GM19397 (cell line): ENCODE data around the gene ZFP92.

Experiments used
- ATAC-seq: cut with Tn5 transposase; IDR thresholded peaks from one replicate; pipeline ENCODE4 v1.9.1; 2021; ENCODE audit warnings: mild to moderate bottlenecking, moderate library complexity; ENCODE audit not compliant: unreplicated experiment

ZFP92 gene

DNA sequence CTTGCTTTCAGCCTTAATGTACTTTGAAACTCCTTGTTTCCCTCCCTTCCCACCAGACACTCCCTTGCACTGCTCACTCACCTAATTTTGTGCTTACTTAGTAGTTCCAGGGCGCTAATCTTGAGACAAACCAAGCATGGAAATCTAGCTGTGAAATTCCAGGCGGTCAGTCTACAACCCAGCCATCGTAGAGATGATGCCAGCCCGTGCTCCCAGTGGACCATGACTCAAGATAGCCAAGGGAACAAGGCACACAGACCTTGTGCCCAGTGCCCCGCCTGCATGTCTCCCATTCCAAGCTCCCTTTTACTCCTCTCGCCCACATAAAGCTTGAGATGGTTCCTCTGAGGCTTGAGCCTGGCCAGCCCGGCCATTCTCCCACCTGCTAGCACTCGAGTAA, 23.5 kb downstream of the ZFP92 start:
- ATAC-seq, result no peak

DNA sequence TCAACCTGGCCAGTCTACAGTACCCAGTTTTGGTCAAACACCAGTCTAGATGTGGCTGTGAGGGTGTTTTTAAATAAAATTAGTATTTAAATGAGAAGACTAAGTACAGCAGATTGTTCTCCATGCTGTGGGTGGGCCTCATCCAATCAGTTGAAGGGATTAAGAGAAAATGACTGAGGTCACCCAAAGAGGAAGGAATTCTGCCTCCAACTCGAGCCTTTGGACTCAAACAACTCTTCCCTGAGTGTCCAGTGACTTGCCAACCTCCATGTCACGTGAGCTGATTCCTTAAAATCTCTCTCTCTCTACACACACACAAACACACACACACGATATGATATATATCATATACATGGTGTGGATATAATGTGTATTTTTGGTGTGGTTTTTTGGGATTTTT, 24.6 kb downstream of the ZFP92 start:
- no peak for ATAC-seq

DNA sequence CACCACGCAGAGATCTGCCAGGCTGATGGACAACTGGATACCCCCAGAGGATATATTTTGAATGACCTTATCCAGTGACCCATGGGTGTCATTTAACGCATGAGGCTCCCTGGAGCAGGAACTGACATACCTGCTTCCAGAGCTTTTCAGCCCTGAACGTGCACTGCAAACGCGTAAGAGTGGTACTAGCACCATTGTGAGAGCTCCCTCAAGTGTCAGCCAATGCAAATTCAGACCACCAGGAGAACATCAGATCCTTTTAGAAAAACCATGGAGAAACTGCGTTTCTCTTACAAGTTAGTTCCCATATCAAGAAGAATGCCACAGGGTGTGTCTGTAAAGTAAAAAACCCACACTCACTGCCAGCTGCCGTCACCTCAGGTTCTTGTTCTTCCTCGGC, 27.3 kb downstream of the ZFP92 start:
- no peak for ATAC-seq

DNA sequence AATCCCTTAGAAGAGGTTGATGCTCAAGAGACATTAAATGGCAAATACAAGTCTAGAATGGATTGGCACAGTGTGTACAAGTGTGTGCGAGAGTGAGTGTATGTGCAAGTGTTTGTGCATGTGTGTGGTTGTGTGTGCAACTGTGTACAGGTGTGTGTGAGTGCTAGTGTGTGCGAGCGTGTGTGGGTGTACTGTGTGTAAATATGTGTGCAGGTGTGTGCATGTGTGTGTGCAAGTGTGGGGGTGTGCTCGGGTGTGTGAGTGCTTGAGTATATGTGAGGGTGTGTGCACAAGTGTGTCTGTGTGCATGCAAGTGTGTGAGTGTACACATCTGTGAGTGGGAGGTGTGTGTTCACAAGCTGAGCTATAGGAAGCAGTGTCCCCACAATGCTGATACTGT, 28.7 kb downstream of the ZFP92 start:
- no peak for ATAC-seq

DNA sequence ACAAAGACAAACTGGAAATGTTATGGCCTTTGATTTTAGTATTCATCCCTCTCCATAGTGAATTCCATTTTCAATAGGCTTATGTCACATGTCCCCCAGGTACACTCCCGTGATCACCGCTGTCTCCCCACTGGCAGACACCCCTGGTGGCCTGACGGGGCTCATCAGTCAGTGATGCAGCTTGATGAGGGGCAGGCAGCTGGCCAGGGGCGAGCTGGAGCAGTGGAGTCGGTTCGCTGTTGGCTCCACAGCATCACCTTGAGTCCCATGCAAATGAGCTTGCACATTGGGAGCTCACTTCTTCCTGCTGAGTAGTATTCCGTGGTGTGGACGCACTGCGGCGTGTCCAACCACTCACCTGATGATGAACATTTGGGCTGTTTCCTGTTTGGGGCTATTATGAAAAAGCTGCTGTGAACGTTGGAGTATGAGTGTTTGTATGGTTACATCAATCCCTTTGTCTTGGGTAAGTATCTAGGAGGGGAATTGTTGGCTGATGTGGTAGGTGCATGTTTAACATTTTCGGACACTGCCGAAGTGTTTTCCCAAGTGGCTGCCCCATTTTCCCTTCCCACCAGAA, 29.4 kb downstream of the ZFP92 start:
- ATAC-seq, result no peak

DNA sequence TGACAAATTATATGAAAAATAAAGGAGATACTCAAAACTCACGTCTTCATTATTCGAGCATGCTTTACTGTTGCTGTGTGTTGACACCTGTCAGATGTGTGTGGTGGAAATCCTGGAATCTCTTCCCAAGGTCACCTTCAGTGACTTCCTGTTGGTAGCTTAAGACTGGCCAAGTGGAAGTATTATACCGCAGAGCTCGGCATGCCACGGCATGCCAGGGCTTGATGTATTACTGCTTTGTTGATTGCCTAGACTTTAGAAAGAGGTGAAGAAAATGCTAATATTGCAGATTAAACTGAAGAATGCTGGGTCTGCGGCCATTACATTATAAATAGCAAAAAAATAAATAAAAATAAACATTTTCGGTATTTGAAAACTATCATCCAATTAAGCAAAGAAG, 30.0 kb downstream of the ZFP92 start:
- no peak for ATAC-seq

DNA sequence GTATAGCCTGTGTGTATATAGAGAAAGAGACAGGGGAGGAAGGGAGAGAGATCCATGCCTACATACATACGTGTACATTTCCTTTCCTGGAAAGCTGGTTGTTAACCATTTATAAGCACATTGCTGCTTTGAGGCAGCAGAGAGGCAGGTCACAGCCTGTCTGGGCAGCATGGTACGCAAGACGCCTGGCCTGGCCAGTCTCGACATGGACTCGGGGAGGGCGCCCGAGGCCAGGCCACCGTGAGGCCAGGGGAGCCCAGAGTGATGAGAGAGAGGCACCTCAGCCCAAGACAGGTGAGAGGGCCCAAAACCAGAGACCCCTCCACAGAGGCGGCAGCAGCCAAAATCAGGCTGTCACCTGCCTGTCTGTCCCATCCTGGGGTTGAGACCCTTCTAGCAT, 30.7 kb downstream of the ZFP92 start:
- ATAC-seq, result no peak

DNA sequence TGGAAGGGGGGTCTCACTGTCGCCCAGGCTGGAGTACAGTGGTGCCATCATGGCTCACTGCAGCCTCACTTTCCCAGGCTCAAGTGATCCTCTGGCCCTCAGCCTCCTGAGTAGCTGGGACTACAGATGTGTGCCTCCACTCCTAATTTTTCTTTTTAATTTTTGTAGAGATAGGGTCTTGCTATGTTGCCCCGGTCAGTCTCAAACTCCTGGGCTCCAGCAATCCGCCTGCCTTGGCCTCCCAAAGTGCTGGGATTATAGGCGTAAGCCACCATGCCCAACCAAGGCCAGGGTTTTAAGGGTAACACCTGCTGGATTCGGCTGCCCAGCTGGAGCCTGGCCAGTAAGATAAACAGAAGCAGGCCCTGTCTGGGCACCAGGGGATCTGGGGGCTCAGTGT, 31.2 kb downstream of the ZFP92 start:
- no peak for ATAC-seq

DNA sequence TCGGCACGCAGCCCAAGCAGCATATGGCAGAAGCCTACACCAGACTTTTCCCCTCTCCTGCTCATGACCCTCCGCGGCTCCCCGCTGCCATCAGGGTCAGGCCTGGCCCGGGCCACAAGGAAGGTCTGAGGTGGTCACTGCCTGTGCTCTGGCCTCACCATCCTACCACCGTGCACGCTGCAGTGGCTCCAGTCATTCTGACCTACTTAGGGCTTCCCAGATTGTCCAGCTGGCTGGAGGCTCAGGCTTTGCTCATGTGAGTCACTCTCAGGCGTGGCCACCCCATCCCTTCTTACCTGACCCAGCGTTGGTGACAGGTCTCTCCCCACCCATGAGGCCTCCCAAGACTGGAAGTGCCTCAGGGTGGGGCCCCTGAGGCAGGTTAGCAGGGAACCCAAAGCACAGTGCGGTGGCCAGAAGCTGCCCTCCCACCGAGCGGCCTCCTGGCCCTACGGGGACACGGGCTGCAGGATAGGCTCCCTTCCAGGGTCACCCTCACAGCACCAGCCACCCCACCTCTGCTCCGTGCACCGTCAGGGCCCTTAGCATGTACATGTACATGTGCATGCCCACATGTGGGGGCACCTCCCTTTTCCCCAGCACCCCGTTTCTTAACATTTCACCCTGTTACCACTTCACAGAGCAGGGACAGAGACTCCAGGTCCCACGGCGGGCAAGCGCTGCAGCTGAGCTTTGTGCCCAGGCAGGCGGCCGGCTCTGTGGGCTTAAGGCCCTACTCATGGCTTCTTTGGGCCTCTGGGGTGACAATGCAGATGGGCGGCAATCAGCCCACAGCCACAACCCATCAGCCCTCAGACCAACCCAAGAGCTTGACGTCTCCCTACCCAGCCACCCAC, 32.4 kb downstream of the ZFP92 start:
- ATAC-seq, result no peak

DNA sequence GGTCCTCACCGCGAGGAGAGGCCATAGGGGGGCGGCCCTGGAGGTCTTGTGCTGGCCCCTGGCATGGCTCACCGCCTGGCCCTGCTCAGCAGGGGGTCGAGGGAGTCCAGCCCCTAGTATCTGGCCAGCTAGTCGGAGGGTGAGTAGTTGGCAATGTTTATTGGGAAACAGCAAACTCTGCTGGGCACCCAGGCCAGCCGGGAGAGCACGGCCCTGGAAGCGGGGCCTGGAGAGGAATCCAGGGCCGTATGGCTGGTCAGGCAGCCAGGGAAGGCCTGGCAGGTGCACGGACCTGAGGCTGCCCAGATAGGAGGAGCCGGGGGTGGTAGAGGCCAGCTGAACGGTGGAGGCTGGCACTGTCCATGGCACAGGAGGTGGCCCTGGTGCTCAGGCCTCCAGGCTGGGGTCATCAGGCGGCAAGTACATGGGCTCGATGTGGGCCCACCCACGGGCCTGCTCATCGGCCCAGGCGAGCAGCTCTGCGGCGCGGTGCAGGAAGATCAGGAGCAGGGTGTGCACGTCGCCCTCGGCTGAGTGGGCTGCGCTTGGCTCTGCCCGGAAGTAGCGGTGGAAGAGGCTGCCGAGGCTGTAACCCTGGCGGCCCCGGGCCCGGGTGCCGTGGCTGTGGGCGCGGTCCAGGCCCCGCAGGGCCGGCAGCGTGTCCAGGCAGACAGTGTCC, 33.2 kb downstream of the ZFP92 start:
- ATAC-seq, result no peak

DNA sequence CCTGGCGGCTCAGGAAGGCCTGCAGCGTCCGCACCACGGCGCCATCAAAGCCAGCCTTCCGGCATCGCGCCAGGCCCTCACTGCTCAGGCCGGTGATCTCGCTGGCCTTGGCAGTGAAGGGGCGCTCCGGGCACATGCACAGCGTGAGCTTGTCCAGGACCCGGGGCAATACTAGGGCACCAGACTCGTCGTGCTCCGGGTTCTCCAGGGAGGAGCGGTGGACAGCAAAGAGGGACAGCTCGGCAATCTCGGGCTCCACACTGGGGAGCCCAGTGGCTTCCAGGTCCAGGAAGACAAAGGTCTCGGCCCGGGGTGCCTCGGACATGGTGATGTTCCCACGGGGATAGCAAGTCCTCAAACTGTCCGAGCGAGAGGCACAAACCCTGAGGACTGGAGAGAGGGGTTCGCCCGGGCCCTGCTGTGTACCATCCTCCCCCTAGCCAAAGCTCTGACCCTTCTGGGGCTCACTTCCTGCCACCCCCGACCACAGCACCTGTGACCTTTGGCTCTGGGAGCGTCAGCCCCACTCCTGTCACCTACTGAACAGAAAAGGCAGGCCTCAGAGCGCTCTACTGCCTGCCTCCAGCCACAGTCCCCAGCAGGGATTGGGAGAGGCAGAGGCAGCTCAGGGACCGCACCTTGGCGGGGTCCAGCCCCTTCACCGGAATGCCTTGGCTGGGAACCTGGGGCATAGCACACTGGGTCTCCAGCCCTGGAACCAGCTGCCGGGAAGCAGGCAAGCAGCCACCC, 34.0 kb downstream of the ZFP92 start:
- no peak for ATAC-seq

DNA sequence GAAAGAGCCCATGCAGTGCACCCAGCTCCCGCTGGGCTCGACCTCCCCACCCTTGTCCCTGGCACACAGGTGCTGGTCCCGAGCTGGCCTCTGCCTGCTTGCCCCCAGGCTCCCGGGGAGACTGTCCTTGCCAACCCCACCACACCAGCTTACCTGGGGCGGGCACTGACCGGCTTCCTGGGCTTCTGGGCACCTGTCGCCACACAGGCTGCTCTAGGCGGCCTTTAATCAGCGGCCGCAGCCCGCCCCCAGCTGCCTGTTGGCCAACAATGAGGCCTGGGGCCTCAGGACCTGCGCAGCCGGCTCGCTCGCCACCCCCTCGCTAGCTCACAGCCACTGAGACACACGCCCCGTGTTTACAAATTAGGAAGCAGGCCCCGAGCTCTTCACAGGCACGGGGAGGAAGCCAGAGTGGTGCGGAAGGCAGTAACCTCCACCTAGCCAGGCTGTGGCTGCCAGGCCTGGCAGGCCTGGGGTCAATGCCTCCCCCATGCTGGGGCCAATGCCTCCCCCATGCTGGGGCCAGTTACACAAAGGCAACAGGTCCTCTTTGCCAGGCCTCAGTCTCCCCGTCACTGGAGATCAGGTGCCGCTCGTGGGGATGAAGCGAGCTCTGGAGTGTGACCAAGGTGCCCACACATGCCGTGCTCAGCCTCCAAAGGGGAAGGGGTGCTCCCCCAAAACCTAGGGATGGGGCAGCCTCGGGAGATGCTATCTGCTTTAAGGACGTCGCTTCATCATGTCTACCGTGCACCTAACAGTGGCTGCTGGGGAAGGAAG, 34.8 kb downstream of the ZFP92 start, which contains the start of gene TREX2:
Gene TREX2 (minus strand): TSS at position 201 of the 780 bp plus-strand sequence. CDS start 626 bp downstream, outside the sequence.
- ATAC-seq, result no peak

DNA sequence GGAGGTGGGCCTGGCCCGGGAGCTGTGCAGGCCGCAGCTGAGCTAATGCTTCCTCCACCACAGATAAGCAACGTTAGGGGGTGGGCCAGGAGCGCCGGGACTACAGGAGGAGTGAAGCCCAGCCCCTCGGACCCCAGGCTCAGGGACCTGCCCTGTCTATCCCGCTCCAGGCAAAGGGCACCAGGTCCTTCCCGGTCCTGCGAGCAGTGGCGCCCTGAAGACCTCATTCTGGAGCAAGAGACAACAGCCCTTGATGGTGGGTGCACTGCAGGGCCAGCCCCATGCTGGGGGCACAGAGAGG, 35.3 kb downstream of the ZFP92 start:
- ATAC-seq, result no peak

DNA sequence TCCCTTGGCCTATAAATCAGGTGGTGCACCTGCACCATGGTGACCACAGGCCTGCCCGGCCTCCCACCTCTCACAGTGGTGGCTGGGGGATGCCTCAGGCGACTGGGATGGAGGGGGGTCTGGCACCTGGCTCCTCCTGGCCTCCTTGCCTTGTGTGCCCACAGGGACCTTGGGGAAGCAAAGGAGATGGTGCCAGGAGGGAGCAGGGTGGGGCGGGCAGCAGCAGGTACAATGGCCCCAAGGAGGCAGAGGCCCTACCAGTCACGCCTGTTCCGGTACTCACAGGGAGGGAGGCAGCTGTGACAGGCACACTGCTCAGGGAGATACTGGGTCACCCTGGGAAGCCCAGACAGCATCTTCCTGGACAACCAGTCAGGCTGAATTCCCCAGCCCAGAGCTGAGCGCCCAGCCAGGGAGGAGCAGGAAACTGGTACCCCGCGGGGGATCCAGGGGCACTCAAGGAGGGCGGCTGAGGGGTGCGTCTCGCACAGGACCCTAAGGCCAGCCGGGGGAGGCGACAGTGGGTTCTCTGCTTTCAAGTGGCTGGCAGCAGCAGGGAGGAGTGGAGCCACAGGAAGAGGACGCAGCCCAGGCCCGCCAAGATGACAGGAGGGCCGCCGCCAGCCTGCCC, 35.8 kb downstream of the ZFP92 start:
- ATAC-seq, result no peak

DNA sequence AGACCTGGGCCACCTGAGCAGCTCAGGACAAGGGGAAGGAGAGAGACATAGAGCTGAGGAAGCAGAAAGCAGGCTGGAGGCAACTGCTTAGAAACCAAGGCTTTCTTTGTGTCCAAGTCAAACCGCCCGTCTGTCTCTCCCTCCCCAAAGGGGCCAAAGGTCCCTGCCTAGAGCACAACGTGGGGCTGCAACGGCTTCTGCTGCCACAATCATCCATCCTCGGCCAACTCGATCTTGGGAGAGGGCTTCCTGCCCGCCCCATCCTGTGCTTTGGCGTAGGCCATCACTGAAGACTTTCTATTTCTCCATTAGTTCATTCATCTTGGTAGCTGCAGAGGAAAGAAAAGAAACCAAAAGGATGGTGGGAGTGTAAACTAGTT, 36.3 kb downstream of the ZFP92 start:
- no peak for ATAC-seq

DNA sequence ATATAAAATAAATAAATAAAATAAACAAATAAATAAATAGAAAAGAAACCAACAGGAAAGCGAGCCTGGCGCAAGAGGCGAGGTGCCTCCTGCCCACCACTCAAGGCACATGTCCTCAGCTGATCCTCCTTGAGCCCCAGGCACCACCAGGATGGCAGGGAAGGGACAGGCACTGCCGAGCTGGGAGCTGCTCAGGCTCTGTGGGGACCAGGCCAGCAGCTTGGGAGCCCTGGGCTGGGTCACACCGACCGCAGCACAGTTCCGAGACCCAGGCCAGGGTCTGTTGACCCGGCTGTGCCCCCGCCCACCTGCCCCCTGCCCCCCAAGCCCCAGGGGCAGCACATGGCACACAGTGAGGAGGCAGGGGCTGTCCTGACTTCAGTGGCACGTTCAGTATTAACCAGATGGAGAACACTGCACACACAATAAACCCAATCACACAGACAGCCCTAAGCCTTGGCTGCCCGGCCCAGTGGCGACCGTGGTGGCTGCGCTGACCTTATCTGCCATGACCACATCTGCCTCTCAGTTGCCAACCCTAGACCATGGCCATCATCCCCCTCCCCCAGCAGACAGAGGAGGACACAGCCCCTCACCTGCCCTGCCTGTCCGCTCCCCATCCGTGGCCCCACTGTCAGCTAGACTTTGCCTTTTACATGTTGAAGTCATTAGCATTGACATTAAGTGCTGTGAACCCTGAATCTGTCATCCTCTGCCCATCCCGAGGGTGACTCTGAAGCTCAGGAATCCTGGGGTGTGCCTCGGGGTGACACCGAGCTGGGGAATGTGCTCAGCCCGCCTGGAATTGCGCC, 37.5 kb downstream of the ZFP92 start:
- ATAC-seq, result no peak

DNA sequence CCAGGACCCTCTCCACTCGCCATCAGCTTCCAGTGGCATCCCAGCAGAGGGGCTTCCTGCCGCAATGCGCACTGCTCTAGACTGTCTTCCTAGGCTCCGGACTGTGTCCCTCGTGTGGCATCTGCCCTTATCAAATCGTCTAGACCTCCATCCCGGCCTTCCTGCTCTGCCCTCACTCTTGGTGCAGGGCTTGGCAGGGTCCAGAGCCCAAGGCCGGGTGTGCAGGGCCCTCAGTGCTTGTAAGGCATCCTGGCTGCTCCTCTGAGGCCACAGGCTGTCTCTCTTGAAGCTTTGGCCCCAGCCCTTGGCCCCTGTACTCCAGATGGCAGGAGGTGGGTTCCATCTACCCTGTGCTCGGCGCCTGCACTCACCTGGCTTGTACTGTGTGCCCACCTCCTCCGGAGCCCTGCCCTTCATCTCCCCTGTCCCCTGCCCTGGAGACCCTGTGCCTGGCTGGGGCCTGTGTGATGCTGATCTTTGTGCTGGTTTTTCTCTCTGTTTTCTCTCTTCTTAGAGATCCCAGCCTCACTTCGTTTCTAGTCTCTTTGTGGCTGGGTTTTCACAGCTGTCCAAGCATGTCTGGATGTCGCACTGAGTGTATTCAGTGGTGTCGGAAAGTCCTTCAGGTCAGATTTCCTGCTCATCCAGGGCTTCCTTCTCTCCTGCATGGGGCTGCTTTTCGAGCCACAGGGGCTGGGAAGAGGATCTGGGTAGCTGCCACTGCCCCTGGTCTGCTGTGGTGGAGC, 38.3 kb downstream of the ZFP92 start:
- ATAC-seq, result no peak

DNA sequence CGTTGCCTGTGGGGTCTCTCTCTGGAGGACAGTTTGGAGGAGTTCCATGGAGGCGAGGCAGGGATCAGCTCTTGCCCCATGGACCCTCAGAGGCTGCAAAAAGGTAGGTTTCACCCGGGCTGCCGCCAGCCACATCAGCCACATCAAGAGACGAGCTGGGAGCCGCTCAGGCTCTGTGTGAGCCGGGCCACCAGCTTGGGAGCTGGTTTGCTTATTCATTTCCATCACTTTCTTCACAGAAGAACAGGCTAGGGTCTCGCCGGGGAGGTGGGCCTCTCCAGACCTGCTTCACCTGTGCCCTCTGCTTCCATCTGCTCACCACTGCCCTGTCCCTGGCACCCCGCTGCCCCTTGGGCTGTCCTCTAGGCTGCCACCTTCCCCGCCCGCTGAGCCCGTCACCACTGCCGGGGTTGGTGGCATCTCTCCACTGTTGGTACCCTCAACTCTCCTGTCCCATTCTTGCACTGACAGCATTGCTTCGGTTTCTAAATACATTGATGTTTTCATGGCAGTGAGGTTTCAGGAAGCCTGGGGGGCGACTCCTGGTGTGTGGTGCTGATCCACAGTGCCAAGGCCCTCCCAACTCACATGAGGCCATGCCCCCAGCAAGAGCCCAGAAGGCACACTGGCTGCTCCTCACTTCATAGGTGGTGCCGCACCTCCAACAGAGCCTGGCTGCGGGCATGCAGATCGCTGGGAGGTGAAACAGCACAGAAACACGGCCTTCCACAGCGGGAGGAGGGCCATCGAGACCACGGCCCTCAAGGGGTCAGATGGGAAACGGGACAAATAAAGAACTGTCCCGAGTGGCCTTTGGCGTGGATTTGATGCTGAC, 39.1 kb downstream of the ZFP92 start:
- ATAC-seq, result no peak
